RCC 7860 (cell line): ENCODE results near the gene CSRP1.
"Not testable (repeated sequence)": the region's sequence is repeated elsewhere in the genome, so short reads cannot be mapped to it uniquely, and the experiment has no call there.

Experiments
- DNase-seq: peaks from one replicate; pipeline ENCODE4 v3.0.0-alpha.2; 2015; ENCODE audit warnings: low spot score
- FAIRE-seq: peaks from 2 replicates; lab custom pipeline; 2012; peaks lifted over from hg19 to GRCh38; lab: Jason Lieb, UNC

Gene CSRP1

GRCh38 chr1:201538612-201539551, 32.0 kb upstream of the CSRP1 start, which contains the start of gene NAV1:
Gene NAV1, plus strand, starts transcription at chr1:201539127. Its CDS starts 83,758 bp downstream, at chr1:201622885.
- DNase-seq (peak; percentile 86), FAIRE-seq (peak; percentile 43)

GRCh38 chr1:201537891-201538611, 31.1 kb upstream of the CSRP1 start:
- no peak for FAIRE-seq

GRCh38 chr1:201537467-201537866, 30.5 kb upstream of the CSRP1 start:
- DNase-seq (no peak), FAIRE-seq (no peak)

More at GRCh38 chr1:201537891-201538611, 31.1 kb upstream of the CSRP1 start:
- DNase-seq, result peak; percentile 63

- FAIRE-seq, result no peak
- no peak for DNase-seq
Measured at GRCh38 chr1:201537028-201537427, 30.1 kb upstream of the CSRP1 start.

- DNase-seq, result peak; percentile 57
- peak; percentile 63 for FAIRE-seq
Measured at GRCh38 chr1:201536558-201536957, 29.6 kb upstream of the CSRP1 start.

GRCh38 chr1:201535919-201536245, 29.0 kb upstream of the CSRP1 start:
- DNase-seq, result no peak
- no peak for FAIRE-seq

GRCh38 chr1:201535046-201535918, 28.4 kb upstream of the CSRP1 start:
- DNase-seq, result peak; percentile 55
- FAIRE-seq, result peak; percentile 44

- DNase-seq (no peak), FAIRE-seq (no peak)
Measured at GRCh38 chr1:201533836-201534235, 26.9 kb upstream of the CSRP1 start.

- DNase-seq (no peak), FAIRE-seq (no peak)
Measured at GRCh38 chr1:201531551-201532425, 24.9 kb upstream of the CSRP1 start.

- peak; percentile 61 for DNase-seq
- FAIRE-seq, result no peak
Measured at GRCh38 chr1:201530741-201531531, 24.0 kb upstream of the CSRP1 start.

- FAIRE-seq, result no peak
- peak; percentile 33 for DNase-seq
Measured at GRCh38 chr1:201528631-201529252, 21.8 kb upstream of the CSRP1 start.

- FAIRE-seq (no peak), DNase-seq (no peak)
Measured at GRCh38 chr1:201527879-201528278, 21.0 kb upstream of the CSRP1 start.

- FAIRE-seq, result peak; percentile 7
- no peak for DNase-seq
Measured at GRCh38 chr1:201525193-201525778, 18.4 kb upstream of the CSRP1 start.

GRCh38 chr1:201520046-201520575, 13.2 kb upstream of the CSRP1 start:
- not testable (repeated sequence) for DNase-seq, FAIRE-seq

GRCh38 chr1:201518071-201518470, 11.1 kb upstream of the CSRP1 start:
- FAIRE-seq (no peak), DNase-seq (no peak)

GRCh38 chr1:201517631-201518030, 10.7 kb upstream of the CSRP1 start:
- DNase-seq, result no peak
- no peak for FAIRE-seq

GRCh38 chr1:201516511-201517127, 9.7 kb upstream of the CSRP1 start:
- DNase-seq (no peak), FAIRE-seq (no peak)

GRCh38 chr1:201515895-201516294, 9.0 kb upstream of the CSRP1 start:
- FAIRE-seq (no peak), DNase-seq (no peak)
